HG02840 (cell line): ENCODE measurements around the gene ABT1.

ENCODE experiments used
- ATAC-seq: cut with Tn5 transposase; IDR thresholded peaks from one replicate; pipeline ENCODE4 v1.9.1; 2021; ENCODE audit warnings: mild to moderate bottlenecking, moderate library complexity, moderate number of reproducible peaks; ENCODE audit not compliant: unreplicated experiment, low FRiP score

ABT1 gene

GRCh38 chr6:26571592-26572296 is 25.0 kb upstream of the ABT1 start:
- no peak for ATAC-seq

GRCh38 chr6:26575494-26575939 is 21.2 kb upstream of the ABT1 start:
- no peak for ATAC-seq

- no peak for ATAC-seq
Observed at GRCh38 chr6:26576407-26576843, 20.3 kb upstream of the ABT1 start.

GRCh38 chr6:26576929-26577719 is 19.6 kb upstream of the ABT1 start:
- ATAC-seq = no peak

GRCh38 chr6:26577720-26578072 is 19.1 kb upstream of the ABT1 start:
- no peak for ATAC-seq

GRCh38 chr6:26578279-26578678 is 18.5 kb upstream of the ABT1 start:
- ATAC-seq = no peak

GRCh38 chr6:26578741-26579140 is 18.0 kb upstream of the ABT1 start:
- no peak for ATAC-seq

- no peak for ATAC-seq
Observed at GRCh38 chr6:26581164-26581915, 15.4 kb upstream of the ABT1 start.

GRCh38 chr6:26588965-26589364 is 7.8 kb upstream of the ABT1 start:
- ATAC-seq = no peak

GRCh38 chr6:26592649-26593048 is 4.1 kb upstream of the ABT1 start:
- ATAC-seq = no peak

- ATAC-seq = no peak
Observed at GRCh38 chr6:26593278-26594130, 3.2 kb upstream of the ABT1 start.

- ATAC-seq = no peak
Observed at GRCh38 chr6:26594131-26594498, 2.6 kb upstream of the ABT1 start.

GRCh38 chr6:26594730-26595632 is 1.8 kb upstream of the ABT1 start:
- no peak for ATAC-seq

GRCh38 chr6:26595669-26596269 is 984 bp upstream of the ABT1 start:
- ATAC-seq = peak; percentile 42

GRCh38 chr6:26597389-26597766 is 625 bp downstream of the ABT1 start:
- no peak for ATAC-seq

GRCh38 chr6:26597821-26598220 is 1.1 kb downstream of the ABT1 start:
- ATAC-seq = no peak

GRCh38 chr6:26598267-26598666 is 1.5 kb downstream of the ABT1 start:
- no peak for ATAC-seq

GRCh38 chr6:26599134-26599533 is 2.4 kb downstream of the ABT1 start:
- ATAC-seq = no peak

- ATAC-seq = no peak
Observed at GRCh38 chr6:26599591-26599990, 2.8 kb downstream of the ABT1 start.
